NCI-H1694 (cell line): Measurements from ENCODE around the gene AFF3.

Experiments
- DNase-seq: peaks from one replicate; lab custom pipeline; 2025; lab: John Stamatoyannopoulos, UW

The AFF3 gene

DNA sequence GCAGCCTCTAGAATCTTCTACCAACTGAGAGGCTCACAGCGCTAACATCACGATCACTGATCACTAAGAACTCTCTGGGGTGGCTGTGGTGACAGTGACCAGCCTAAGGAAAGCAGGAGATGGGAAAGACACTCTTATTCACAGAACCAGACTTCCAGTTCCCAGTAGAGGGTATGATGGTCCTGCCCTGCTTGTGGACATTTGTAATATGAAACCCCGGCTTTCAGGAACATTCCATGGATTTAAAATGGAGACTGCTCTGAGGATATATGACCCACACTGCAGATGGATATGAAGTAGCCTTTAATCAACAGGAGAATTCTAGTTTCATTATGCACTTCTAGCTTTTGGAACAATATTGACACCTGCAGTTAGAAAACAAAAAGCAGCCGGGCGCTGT is 131.8 kb downstream of the AFF3 start:
- DNase-seq = no peak

GRCh38 chr2:100009743-100010142 is 132.6 kb downstream of the AFF3 start:
- no peak for DNase-seq

- DNase-seq = no peak
Measured at GRCh38 chr2:100008956-100009355, 133.4 kb downstream of the AFF3 start.

DNA sequence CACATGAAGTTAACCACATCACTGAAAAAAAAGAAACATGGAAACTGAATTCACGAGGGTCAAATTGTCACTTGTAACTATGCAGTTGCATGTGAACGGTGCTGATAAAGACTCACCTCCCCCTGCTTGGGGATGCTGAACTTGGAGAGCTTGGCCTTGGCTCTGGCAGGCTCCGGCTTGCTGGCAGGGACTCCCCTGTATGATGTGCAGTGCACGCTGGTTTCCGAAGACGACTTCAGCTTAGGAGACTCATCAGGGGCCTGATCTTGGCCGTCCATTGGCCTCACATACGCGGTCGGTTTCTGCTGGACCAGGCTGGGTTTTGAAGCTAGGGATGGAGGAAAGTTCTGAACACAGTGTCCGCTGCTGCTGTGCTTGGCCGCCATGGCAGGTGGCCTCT is 135.9 kb downstream of the AFF3 start:
- DNase-seq = no peak

GRCh38 chr2:100004959-100005387 is 137.4 kb downstream of the AFF3 start:
- no peak for DNase-seq

DNA sequence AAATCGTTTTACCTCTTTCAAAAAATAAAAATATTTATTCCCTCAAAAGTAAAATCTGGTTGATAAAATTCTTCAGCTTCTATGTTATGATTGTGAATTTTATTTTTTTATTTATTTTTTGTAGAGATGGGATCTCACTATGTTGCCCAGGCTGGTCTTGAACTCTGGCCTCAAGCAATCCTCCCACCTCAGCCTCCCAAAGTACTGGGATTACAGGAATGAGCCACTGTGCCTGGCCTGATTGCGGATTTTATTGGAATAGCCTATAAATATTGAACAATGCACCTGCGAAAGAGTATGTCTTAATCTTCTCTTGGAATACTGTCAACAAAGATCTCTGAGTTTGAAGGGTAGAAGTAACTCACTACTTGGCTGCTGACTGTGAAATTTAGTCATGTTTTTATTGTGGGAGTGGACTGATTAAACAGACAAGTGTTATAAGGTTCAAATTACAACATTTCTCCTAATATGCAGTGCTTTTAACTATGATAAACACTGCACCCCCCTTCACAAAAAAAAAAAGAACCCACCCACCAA is 138.0 kb downstream of the AFF3 start:
- no peak for DNase-seq

DNA sequence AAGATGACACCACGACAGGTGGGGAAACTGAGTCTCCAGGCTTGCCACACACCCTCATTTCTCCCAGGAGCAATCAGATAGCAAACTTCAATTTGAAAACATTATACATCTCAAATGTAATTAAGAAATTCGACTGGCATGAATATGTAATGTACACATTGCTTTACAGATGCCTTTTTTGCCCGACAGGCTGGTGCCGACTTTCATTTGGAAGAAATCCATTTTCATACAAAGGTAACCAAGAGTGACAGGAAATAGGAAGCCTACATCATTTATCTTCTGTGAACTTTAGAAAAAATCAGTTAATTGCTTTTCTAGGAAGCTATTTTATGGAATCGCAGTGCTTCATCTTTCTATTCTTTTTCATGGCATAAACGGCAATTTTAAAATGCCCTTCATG is 140.3 kb downstream of the AFF3 start:
- DNase-seq = no peak

DNA sequence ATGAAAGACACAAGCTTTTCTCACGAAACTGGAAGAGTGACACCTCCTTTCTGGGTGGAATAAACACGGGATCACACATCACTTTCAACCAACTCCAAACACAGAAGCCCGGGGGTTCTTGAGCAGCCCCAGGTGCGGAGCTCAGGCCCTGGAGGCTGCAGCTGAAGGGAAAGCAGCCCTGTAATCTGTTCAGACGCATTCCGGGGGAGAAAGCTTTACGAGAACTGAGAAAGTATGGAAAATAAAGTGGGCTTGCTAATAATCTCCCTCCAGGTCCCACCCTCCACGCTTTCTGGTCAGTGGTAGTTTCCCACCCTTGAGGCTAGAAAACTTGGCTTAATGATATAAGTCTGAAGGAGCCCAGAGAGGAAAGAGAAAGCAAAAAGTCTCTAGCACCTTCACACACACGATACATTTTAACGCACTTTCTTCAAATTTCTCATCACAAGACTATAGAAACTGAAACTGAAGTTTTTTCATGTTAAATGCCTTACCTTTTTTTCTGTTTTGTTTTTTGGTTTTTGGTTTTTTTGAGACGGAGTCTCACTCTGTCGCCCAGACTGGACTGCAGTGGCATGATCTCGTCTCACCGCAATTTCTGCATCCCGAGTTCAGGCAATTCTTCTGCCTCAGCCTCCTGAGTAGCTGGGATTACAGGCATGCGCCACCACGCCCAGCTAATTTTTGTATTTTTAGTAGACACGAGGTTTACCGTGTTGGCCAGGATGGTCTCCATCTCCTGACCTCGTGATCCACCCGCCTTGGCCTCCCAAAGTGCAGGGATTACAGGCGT is 141.3 kb downstream of the AFF3 start:
- no peak for DNase-seq

DNA sequence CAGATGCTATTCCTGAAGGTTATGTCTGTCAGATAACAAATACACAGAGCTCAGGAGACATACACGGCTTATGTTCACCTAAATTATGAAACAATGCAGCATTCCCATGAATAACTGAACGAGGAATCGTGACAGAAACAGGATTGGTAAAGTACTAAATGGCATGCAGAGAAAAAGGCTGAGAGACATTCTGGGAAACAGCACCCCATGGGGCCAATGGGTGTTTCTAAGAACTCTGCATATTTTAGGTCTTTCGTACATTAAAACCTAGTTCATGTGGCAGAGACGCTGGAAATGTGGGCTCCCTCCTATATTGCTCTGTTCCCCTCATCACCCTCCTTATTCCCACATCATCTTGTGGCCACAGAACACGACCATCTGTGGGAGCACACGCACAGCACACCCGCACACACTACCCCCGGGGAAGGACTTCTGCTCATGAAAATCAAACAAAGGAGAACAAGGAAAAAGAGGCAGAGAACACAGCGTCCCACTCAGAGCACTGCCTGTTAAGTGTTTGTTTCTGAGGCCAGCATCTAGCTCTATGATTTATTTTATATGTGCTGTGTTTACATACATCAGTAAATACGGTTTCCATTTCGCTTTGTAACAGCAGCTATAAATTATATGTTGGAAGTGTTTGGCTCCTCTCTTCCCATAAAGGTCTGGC is 143.6 kb downstream of the AFF3 start:
- DNase-seq = no peak

GRCh38 chr2:99989905-99990304 is 152.5 kb downstream of the AFF3 start:
- DNase-seq = no peak

DNA sequence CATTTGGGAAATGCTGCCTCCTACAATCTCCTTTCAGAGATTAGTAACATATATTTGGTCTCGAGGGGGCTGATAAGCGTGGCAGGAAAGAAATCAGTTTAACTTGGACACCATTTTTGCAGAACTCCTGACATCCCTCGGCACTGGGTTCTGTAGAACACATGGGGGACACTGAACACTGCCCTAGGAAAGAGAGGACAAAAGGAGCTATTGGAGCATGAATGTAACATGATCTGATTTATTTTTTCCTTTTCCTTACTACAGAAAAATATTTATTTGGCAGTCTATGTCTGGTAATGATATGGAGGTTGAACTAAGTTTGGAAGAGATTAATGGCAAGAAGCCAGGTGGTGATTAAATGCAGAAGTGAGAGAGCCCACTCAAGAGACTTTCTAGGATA is 153.8 kb downstream of the AFF3 start:
- DNase-seq = no peak

GRCh38 chr2:99987160-99987559 is 155.2 kb downstream of the AFF3 start:
- no peak for DNase-seq

GRCh38 chr2:99984799-99985515 is 157.4 kb downstream of the AFF3 start:
- DNase-seq = peak; percentile 86

DNA sequence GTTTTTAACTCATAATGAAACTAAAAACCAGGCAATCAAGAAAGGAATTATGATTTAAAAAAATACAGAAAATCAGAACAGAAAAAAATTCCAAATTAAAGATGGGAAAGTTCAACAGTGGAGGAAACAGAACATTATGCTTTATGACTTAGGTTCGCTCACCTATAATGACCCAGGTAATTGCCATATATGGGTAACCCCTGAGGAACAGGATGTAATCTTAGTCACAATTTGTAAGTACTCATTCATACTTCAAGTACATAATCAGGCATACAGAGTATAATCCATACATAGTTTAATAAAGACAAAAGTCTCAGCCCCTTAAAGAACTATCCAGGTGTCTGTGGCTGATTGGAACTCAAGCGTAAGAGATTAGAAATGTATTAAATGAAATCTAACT is 159.6 kb downstream of the AFF3 start:
- DNase-seq = no peak

GRCh38 chr2:99981840-99982239 is 160.6 kb downstream of the AFF3 start:
- no peak for DNase-seq

DNA sequence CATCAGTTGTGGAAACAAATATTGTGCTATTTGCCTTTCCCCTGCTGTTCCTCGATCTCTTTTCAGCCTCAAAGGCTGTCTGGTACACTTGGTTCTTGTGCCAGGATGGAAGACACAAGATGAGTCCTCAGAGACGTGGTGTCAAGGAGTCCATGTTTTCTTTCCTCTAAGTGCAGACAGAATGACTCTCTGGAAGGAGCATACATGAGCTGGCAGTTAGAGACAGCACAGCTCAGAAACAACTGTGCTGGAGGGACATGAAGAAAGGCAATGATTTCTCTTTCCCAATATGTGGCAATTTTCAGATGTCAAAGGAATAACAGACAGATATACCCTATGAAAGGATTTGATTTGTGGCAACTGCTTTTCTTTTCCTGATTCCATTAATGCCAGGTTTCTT is 162.2 kb downstream of the AFF3 start:
- no peak for DNase-seq

GRCh38 chr2:99977966-99978365 is 164.4 kb downstream of the AFF3 start:
- no peak for DNase-seq

- DNase-seq = no peak
Measured at GRCh38 chr2:99975386-99975785, 167.0 kb downstream of the AFF3 start.

DNA sequence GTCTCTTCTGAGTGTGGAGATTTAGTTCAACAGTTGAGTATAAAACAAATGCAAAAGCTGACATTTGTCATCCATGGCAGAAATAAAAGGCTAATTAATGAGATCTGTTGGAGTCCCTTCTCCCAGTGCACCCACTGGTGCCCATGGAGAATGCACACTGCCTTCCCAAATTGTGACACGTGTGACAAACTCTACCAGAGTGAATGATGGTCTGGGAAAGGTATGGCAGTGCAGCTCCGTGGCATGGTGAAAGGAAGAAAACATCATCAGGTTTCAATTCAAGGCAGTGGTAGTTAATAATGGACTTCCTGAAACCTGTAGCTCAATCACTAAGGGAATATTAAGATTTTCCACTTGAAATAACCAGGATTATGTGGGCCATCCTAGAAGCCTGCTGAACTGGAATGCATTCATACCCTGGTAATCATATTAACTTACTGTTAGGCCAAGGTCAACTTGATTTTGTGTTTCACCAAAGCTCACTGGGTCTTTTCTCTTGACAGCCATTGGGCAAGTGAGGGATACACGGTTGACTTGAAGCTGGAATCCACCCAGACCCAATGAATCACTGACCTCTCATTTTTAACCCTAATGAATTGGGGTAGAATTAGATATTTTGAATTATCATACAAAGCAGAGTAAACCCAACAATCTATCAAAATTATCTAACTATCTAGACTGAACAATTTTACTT is 167.6 kb downstream of the AFF3 start:
- no peak for DNase-seq

DNA sequence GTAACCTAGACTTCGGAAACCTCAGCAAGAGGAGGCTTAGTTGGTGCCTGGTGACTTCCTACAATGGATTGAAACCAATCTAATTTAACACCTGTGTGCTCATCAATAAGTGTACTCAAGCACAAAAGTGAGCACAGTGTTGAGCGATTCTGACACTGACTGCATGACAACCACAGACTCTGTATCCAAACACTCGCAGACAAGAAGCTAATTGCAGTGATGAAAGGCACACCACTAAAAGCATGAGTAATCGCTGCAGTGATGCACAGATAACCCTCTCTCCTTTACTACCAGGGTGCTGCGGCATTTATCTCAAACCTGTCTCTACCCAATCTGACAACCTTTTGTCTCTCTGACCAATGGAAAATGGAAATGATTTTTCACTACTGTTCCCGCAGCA is 168.1 kb downstream of the AFF3 start:
- DNase-seq = peak; percentile 25

DNA sequence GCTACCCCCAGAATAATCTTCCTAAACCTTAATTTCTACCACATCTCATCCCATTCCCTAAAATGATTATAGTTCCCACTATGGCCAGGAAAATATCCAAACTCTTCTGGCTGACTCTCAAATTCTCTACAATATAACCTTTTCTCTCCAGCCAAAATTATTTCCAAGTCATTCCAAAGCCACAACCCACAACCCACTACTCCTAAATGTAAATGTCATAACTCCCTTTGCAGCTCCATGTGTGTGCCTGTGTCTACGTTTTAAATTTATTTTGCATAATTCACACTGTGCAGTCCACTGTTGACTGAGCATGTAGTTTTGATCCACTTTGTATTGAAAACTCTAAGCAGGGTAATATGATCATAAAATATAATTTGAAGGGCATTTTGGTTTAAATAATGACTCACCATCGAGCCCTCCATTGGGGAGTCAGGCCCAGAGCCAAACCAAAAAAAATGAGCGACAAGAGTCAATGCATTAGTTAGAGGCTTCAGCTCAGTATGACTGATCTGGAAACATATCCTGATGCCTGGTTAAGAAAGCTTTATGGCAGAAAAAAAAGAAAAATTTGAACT is 171.0 kb downstream of the AFF3 start:
- no peak for DNase-seq
